ENCODE data around the gene LECT2.

- TF ChIP-seq, protein P1, sequence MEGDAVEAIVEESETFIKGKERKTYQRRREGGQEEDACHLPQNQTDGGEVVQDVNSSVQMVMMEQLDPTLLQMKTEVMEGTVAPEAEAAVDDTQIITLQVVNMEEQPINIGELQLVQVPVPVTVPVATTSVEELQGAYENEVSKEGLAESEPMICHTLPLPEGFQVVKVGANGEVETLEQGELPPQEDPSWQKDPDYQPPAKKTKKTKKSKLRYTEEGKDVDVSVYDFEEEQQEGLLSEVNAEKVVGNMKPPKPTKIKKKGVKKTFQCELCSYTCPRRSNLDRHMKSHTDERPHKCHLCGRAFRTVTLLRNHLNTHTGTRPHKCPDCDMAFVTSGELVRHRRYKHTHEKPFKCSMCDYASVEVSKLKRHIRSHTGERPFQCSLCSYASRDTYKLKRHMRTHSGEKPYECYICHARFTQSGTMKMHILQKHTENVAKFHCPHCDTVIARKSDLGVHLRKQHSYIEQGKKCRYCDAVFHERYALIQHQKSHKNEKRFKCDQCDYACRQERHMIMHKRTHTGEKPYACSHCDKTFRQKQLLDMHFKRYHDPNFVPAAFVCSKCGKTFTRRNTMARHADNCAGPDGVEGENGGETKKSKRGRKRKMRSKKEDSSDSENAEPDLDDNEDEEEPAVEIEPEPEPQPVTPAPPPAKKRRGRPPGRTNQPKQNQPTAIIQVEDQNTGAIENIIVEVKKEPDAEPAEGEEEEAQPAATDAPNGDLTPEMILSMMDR (IDR thresholded peaks at IDR 0.05; ENCODE audit: insufficient read depth, low read length) = no peak
- TF ChIP-seq SPI1 (IDR thresholded peaks at IDR 0.05; ENCODE audit: borderline replicate concordance, low read depth) (no peak), POLR2AphosphoS5 (IDR thresholded peaks at IDR 0.05; ENCODE audit: low read depth) (no peak)
- TF ChIP-seq, protein P2, sequence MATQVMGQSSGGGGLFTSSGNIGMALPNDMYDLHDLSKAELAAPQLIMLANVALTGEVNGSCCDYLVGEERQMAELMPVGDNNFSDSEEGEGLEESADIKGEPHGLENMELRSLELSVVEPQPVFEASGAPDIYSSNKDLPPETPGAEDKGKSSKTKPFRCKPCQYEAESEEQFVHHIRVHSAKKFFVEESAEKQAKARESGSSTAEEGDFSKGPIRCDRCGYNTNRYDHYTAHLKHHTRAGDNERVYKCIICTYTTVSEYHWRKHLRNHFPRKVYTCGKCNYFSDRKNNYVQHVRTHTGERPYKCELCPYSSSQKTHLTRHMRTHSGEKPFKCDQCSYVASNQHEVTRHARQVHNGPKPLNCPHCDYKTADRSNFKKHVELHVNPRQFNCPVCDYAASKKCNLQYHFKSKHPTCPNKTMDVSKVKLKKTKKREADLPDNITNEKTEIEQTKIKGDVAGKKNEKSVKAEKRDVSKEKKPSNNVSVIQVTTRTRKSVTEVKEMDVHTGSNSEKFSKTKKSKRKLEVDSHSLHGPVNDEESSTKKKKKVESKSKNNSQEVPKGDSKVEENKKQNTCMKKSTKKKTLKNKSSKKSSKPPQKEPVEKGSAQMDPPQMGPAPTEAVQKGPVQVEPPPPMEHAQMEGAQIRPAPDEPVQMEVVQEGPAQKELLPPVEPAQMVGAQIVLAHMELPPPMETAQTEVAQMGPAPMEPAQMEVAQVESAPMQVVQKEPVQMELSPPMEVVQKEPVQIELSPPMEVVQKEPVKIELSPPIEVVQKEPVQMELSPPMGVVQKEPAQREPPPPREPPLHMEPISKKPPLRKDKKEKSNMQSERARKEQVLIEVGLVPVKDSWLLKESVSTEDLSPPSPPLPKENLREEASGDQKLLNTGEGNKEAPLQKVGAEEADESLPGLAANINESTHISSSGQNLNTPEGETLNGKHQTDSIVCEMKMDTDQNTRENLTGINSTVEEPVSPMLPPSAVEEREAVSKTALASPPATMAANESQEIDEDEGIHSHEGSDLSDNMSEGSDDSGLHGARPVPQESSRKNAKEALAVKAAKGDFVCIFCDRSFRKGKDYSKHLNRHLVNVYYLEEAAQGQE (IDR thresholded peaks at IDR 0.05; ENCODE audit: insufficient replicate concordance, low read depth) = no peak
Measured at GRCh38 chr5:135993335-135993879, 38.6 kb upstream of the LECT2 start.
